ENCODE results near the gene FILIP1L. TPM values are rescaled to one million over a fixed set of nuclear protein-coding genes. Genes with fewer than 3 reads are reported as not detected.

The FILIP1L gene
- total RNA-seq, 2 experiments from 2014 or later: 0.10 to 0.17 TPM

- Mint-ChIP-seq H3K36me3 (no peaks in the 10 kb centered on the region), H3K27ac (no peak overlapping the region)
- no peak for DNase-seq
Measured at GRCh38 chr3:100120693-100121092, 6.4 kb upstream of the FILIP1L start.

GRCh38 chr3:100120012-100120411 lies 5.7 kb upstream of the FILIP1L start:
- Mint-ChIP-seq H3K27me3 (no peaks in the 10 kb centered on the region), H3K27ac (no peak overlapping the region), H3K4me3 (no peak overlapping the region), H3K9me3 (no peaks in the 10 kb centered on the region), H3K4me1 (ENCODE audit: low read depth) (no peaks in the 10 kb centered on the region), H3K36me3 (no peaks in the 10 kb centered on the region)
- POLR2A ChIA-PET: no interaction called here
- CTCF ChIA-PET: no interaction called here
- DNase-seq: no peak
- intact Hi-C loops (cut with micrococcal nuclease): no loop called here

More at GRCh38 chr3:100120693-100121092, 6.4 kb upstream of the FILIP1L start:
- H3K4me1 Mint-ChIP-seq (ENCODE audit: low read depth): no peaks in the 10 kb centered on the region
- no peaks in the 10 kb centered on the region for H3K9me3 Mint-ChIP-seq
- POLR2A ChIA-PET: no interaction called here
- H3K4me3 Mint-ChIP-seq: no peak overlapping the region
- CTCF ChIA-PET: no interaction called here
- no peaks in the 10 kb centered on the region for H3K27me3 Mint-ChIP-seq
- intact Hi-C loops (cut with micrococcal nuclease): no loop called here

DNA sequence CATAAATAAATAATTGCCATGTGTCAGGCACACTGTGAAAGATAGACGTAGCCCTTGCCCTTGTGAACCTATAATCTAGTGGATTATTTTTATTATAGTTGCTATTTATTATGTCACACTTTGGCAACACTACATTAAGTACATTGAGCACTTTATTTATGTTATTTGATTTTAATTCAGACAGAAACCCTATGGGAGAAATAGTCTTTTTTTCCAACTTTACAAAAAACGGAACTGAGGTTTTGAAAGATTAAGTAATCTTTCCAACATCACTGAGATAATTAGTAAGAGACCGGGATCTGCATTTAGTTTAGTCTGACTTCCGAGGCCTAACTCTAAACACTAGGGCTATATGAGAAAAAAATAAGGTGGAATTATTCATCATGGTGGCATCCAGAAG lies 2.8 kb upstream of the FILIP1L start:
- H3K27ac Mint-ChIP-seq: no peak overlapping the region

GRCh38 chr3:100113723-100114412 lies 433 bp downstream of the FILIP1L start:
- peaks cover 3% of the 10 kb centered on the region for H3K36me3 Mint-ChIP-seq
- POLR2A ChIA-PET: no interaction called here
- H3K27me3 Mint-ChIP-seq: no peaks in the 10 kb centered on the region
- H3K27ac Mint-ChIP-seq: no peak overlapping the region
- DNase-seq: no peak
- H3K9me3 Mint-ChIP-seq: no peaks in the 10 kb centered on the region
- H3K4me1 Mint-ChIP-seq (ENCODE audit: low read depth): no peaks in the 10 kb centered on the region
- H3K4me3 Mint-ChIP-seq: no peak overlapping the region
- CTCF ChIA-PET: no interaction called here
- intact Hi-C loops (cut with micrococcal nuclease): no loop called here

More for the DNA sequence above, 2.8 kb upstream of the FILIP1L start:
- H3K36me3 Mint-ChIP-seq: peaks cover 3% of the 10 kb centered on the region
- no peaks in the 10 kb centered on the region for H3K27me3 Mint-ChIP-seq
- POLR2A ChIA-PET: no interaction called here
- intact Hi-C loops (cut with micrococcal nuclease): no loop called here
- H3K4me1 Mint-ChIP-seq (ENCODE audit: low read depth): no peaks in the 10 kb centered on the region
- CTCF ChIA-PET: no interaction called here
- no peaks in the 10 kb centered on the region for H3K9me3 Mint-ChIP-seq
- no peak overlapping the region for H3K4me3 Mint-ChIP-seq
- DNase-seq: no peak

GRCh38 chr3:100111728-100112127 lies 2.6 kb downstream of the FILIP1L start:
- CTCF ChIA-PET: interaction anchor here (0.6 to 0.7 kb wide), 2 partner anchors 25 to 280 kb away, joined by 3 to 5 read pairs; no protein-coding TSS in a partner anchor
- POLR2A ChIA-PET: no interaction called here
- no peak overlapping the region for H3K27ac Mint-ChIP-seq
- H3K27me3 Mint-ChIP-seq: no peaks in the 10 kb centered on the region
- DNase-seq: no peak
- H3K9me3 Mint-ChIP-seq: no peaks in the 10 kb centered on the region
- H3K4me3 Mint-ChIP-seq: no peak overlapping the region
- H3K36me3 Mint-ChIP-seq: peaks cover 3% of the 10 kb centered on the region
- peaks cover 3% of the 10 kb centered on the region for H3K4me1 Mint-ChIP-seq (ENCODE audit: low read depth)
- intact Hi-C loops (cut with micrococcal nuclease): no loop called here

GRCh38 chr3:100110162-100110561 lies 4.1 kb downstream of the FILIP1L start:
- ChIA-PET CTCF (no interaction called here), POLR2A (no interaction called here)
- H3K9me3 Mint-ChIP-seq: no peaks in the 10 kb centered on the region
- intact Hi-C loops (cut with micrococcal nuclease): no loop called here
- H3K4me3 Mint-ChIP-seq: no peak overlapping the region
- DNase-seq: no peak
- peaks cover 19% of the 10 kb centered on the region for H3K4me1 Mint-ChIP-seq (ENCODE audit: low read depth)
- H3K27ac Mint-ChIP-seq: no peak overlapping the region
- no peaks in the 10 kb centered on the region for H3K27me3 Mint-ChIP-seq
- H3K36me3 Mint-ChIP-seq: peaks cover 3% of the 10 kb centered on the region

- ChIA-PET CTCF (no interaction called here), POLR2A (no interaction called here)
- no peaks in the 10 kb centered on the region for H3K27me3 Mint-ChIP-seq
- DNase-seq: no peak
- H3K9me3 Mint-ChIP-seq: no peaks in the 10 kb centered on the region
- H3K4me3 Mint-ChIP-seq: no peak overlapping the region
- H3K36me3 Mint-ChIP-seq: no peaks in the 10 kb centered on the region
- intact Hi-C loops (cut with micrococcal nuclease): no loop called here
- peaks cover 29% of the 10 kb centered on the region for H3K4me1 Mint-ChIP-seq (ENCODE audit: low read depth)
- H3K27ac Mint-ChIP-seq: no peak overlapping the region
Measured at GRCh38 chr3:100108464-100109079, 5.7 kb downstream of the FILIP1L start.

GRCh38 chr3:100107221-100107814 lies 7.0 kb downstream of the FILIP1L start:
- Mint-ChIP-seq H3K27me3 (no peaks in the 10 kb centered on the region), H3K9me3 (no peaks in the 10 kb centered on the region), H3K36me3 (no peaks in the 10 kb centered on the region), H3K4me3 (no peak overlapping the region), H3K27ac (no peak overlapping the region), H3K4me1 (ENCODE audit: low read depth) (peaks cover 29% of the 10 kb centered on the region)
- POLR2A ChIA-PET: no interaction called here
- intact Hi-C loops (cut with micrococcal nuclease): no loop called here
- CTCF ChIA-PET: no interaction called here
- DNase-seq: no peak

GRCh38 chr3:100106531-100107141 lies 7.7 kb downstream of the FILIP1L start:
- Mint-ChIP-seq H3K9me3 (no peaks in the 10 kb centered on the region), H3K4me1 (ENCODE audit: low read depth) (peaks cover 29% of the 10 kb centered on the region), H3K27ac (no peak overlapping the region), H3K27me3 (no peaks in the 10 kb centered on the region), H3K36me3 (no peaks in the 10 kb centered on the region), H3K4me3 (no peak overlapping the region)
- no peak for DNase-seq
- intact Hi-C loops (cut with micrococcal nuclease): no loop called here
- ChIA-PET CTCF (no interaction called here), POLR2A (no interaction called here)

DNA sequence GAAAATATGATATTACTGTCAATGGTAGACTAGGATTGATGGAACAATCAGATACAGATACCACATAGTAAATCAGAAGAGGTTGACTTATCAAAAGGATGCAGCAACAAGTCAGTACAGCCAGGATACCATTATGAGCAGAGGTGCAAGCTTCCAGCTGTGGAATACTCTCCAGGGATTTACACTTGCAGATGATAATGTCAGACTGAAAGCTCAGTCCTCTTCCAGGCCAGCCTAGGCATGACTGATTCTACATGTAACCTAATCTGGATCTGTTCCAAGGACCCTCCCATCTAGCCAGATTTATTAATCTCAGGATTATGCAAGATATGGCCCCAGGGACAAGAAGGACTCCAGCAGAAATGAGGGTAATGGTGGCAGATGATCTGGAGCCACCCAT lies 8.2 kb downstream of the FILIP1L start:
- H3K4me3 Mint-ChIP-seq: no peak overlapping the region
- H3K9me3 Mint-ChIP-seq: peaks cover 2% of the 10 kb centered on the region
- ChIA-PET CTCF (no interaction called here), POLR2A (no interaction called here)
- H3K36me3 Mint-ChIP-seq: peaks cover 1% of the 10 kb centered on the region
- H3K27me3 Mint-ChIP-seq: no peaks in the 10 kb centered on the region
- intact Hi-C loops (cut with micrococcal nuclease): no loop called here
- DNase-seq: no peak
- peaks cover 29% of the 10 kb centered on the region for H3K4me1 Mint-ChIP-seq (ENCODE audit: low read depth)
- peak overlapping the region; percentile 69 for H3K27ac Mint-ChIP-seq

DNA sequence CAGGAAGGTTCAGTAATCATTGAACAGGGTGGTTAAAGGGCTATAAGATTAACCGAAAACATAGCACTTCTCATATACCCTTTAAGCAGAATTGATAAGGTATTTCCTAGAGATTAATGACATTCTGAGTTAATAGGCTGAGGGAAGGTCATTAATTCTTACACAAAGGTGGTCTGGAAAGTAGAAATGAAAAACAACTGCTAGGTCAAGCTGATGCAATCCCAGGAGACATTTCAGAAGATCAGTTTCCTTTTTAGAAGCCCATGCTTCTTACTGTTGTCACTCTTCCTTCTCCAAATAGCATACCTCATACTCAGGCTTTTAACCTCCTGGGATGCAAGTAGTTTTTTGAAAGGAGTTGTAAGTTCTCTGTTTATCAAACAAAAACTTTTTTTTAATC lies 8.8 kb downstream of the FILIP1L start:
- peaks cover 29% of the 10 kb centered on the region for H3K4me1 Mint-ChIP-seq (ENCODE audit: low read depth)
- peaks cover 2% of the 10 kb centered on the region for H3K9me3 Mint-ChIP-seq
- ChIA-PET POLR2A (no interaction called here), CTCF (interaction anchor here (1.2 to 1.5 kb wide), 2 partner anchors 37 to 155 kb away, joined by 3 read pairs; partner anchors contain the start of gene TBC1D23)
- H3K27ac Mint-ChIP-seq: peak overlapping the region; percentile 69
- H3K27me3 Mint-ChIP-seq: no peaks in the 10 kb centered on the region
- no peak overlapping the region for H3K4me3 Mint-ChIP-seq
- no peak for DNase-seq
- H3K36me3 Mint-ChIP-seq: peaks cover 2% of the 10 kb centered on the region
- intact Hi-C loops (cut with micrococcal nuclease): loop anchor here (2.0 kb wide), 2 partner anchors 19 to 33 kb away; no protein-coding TSS in a partner anchor

- ChIA-PET CTCF (interaction anchor here (0.6 to 1.5 kb wide), 4 partner anchors 14 to 273 kb away, joined by 3 to 4 read pairs (median 3); partner anchors contain the start of gene TBC1D23), POLR2A (no interaction called here)
- H3K36me3 Mint-ChIP-seq: peaks cover 2% of the 10 kb centered on the region
- H3K4me3 Mint-ChIP-seq: no peak overlapping the region
- H3K4me1 Mint-ChIP-seq (ENCODE audit: low read depth): peaks cover 29% of the 10 kb centered on the region
- intact Hi-C loops (cut with micrococcal nuclease): loop anchor here (2.0 kb wide), 2 partner anchors 18 to 32 kb away; no protein-coding TSS in a partner anchor
- peak overlapping the region; percentile 69 for H3K27ac Mint-ChIP-seq
- H3K27me3 Mint-ChIP-seq: no peaks in the 10 kb centered on the region
- H3K9me3 Mint-ChIP-seq: peaks cover 2% of the 10 kb centered on the region
- DNase-seq: no peak
Measured at GRCh38 chr3:100104817-100105413, 9.4 kb downstream of the FILIP1L start.

Data from activated CD4-positive, alpha-beta memory T cell treated with anti-CD3 and anti-CD28 coated beads for 36 hours (primary cell).